Activated T-cell treated with anti-CD3 and anti-CD28 coated beads for 24 hours (primary cell): Measurements from ENCODE around the gene ADGRB3.
"Not testable (repeated sequence)": the region's sequence is repeated elsewhere in the genome, so short reads cannot be mapped to it uniquely, and the experiment has no call there.

Experiments used
- DNase-seq: peaks from one replicate; pipeline ENCODE4 v3.0.0-alpha.2; 2020; ENCODE audit warnings: low read depth

Gene ADGRB3

GRCh38 chr6:69044534-69044933 lies 409.5 kb downstream of the ADGRB3 start:
- DNase-seq: no peak

GRCh38 chr6:69059413-69059812 lies 424.3 kb downstream of the ADGRB3 start:
- no peak for DNase-seq

- no peak for DNase-seq
These were observed 426.0 kb downstream of the ADGRB3 start for GRCh38 chr6:69061066-69061465.

- no peak for DNase-seq
These were observed 428.3 kb downstream of the ADGRB3 start for GRCh38 chr6:69063401-69063800.

GRCh38 chr6:69064226-69064625 lies 429.1 kb downstream of the ADGRB3 start:
- DNase-seq: no peak

GRCh38 chr6:69069881-69070280 lies 434.8 kb downstream of the ADGRB3 start:
- DNase-seq: no peak

GRCh38 chr6:69072796-69073195 lies 437.7 kb downstream of the ADGRB3 start:
- DNase-seq: no peak

- no peak for DNase-seq
These were observed 449.8 kb downstream of the ADGRB3 start for GRCh38 chr6:69084746-69085335.

GRCh38 chr6:69086689-69087088 lies 451.6 kb downstream of the ADGRB3 start:
- no peak for DNase-seq

- DNase-seq: no peak
These were observed 454.5 kb downstream of the ADGRB3 start for GRCh38 chr6:69089539-69089938.

GRCh38 chr6:69090132-69090531 lies 455.1 kb downstream of the ADGRB3 start:
- no peak for DNase-seq

GRCh38 chr6:69096681-69097080 lies 461.6 kb downstream of the ADGRB3 start:
- DNase-seq: no peak

- DNase-seq: no peak
These were observed 462.9 kb downstream of the ADGRB3 start for GRCh38 chr6:69097948-69098347.

GRCh38 chr6:69098910-69099309 lies 463.8 kb downstream of the ADGRB3 start:
- DNase-seq: no peak

- DNase-seq: no peak
These were observed 465.7 kb downstream of the ADGRB3 start for GRCh38 chr6:69100772-69101171.

GRCh38 chr6:69102416-69102815 lies 467.3 kb downstream of the ADGRB3 start:
- no peak for DNase-seq

GRCh38 chr6:69105288-69105687 lies 470.2 kb downstream of the ADGRB3 start:
- no peak for DNase-seq

- DNase-seq: no peak
These were observed 471.4 kb downstream of the ADGRB3 start for GRCh38 chr6:69106511-69106910.

GRCh38 chr6:69111301-69111700 lies 476.2 kb downstream of the ADGRB3 start:
- no peak for DNase-seq

- DNase-seq: no peak
These were observed 481.6 kb downstream of the ADGRB3 start for GRCh38 chr6:69116658-69117057.

GRCh38 chr6:69121461-69122406 lies 486.7 kb downstream of the ADGRB3 start:
- DNase-seq: not testable (repeated sequence)

- DNase-seq: no peak
These were observed 487.3 kb downstream of the ADGRB3 start for GRCh38 chr6:69122407-69122773.

- no peak for DNase-seq
These were observed 493.3 kb downstream of the ADGRB3 start for GRCh38 chr6:69128411-69128810.

GRCh38 chr6:69129046-69129445 lies 494.0 kb downstream of the ADGRB3 start:
- DNase-seq: no peak
